ENCODE data around the gene SLC7A4. TPM values are rescaled to one million over a fixed set of nuclear protein-coding genes. Genes with fewer than 3 reads are reported as not detected.

Gene SLC7A4
- total and polyA plus RNA-seq, 2 of the 8 experiments (the other 6 are each of a cell fraction or from before 2014, with no cell fraction given): 0.92 TPM; not detected in 1

- 47% methylated on average over 8 of the region's 8 CpGs; no CpG with 5 or more reads in 1 of the 2 experiments for WGBS, 2 experiments (ENCODE audit: extremely low coverage in 1 of 2, insufficient coverage in 1 of 2, insufficient read length in 1 of 2, insufficient replicate concordance in 2 of 2, low coverage in 1 of 2, low lambda C conversion rate in 2 of 2, missing lambda C conversion rate in 1 of 2)
- 0 out of 2 replicates have a peak overlapping the region, but pooled peaks have one; percentile 72 for H2BK20ac ChIP-seq (ENCODE audit: low read length)
- H3K27ac ChIP-seq (ENCODE audit: low read depth, low read length): no peak overlapping the region
- H3K27me3 ChIP-seq (replicated peaks in 1 of 4; ENCODE audit: control insufficient read depth in 3 of 4, extremely low read depth in 1 of 4, insufficient read depth in 3 of 4, low read length in 3 of 4): no peaks in the 10 kb centered on the region
- H2BK12ac ChIP-seq (ENCODE audit: low read depth, low read length): no peak overlapping the region; the same call in 1 of the 2 replicates
- no peaks in the 10 kb centered on the region for H3K79me2 ChIP-seq (ENCODE audit: control insufficient read depth in 1 of 2, insufficient read depth in 2 of 2, low read length in 2 of 2)
- H4K91ac ChIP-seq (replicated peaks; ENCODE audit: insufficient read length, low read length): no peak overlapping the region
- no peak overlapping the region for H3K23ac ChIP-seq (ENCODE audit: insufficient read length)
- DNase-seq (ENCODE audit: low read depth in 1 of 2, low spot score in 2 of 2) (no peak), FAIRE-seq (no peak)
- H4K5ac ChIP-seq (ENCODE audit: insufficient read length, low read depth, low read length): no peak overlapping the region
- H4K8ac ChIP-seq (ENCODE audit: extremely low read depth, insufficient read depth, low read length): no peak overlapping the region
- H4K20me1 ChIP-seq (replicated peaks in 1 of 2; ENCODE audit: control insufficient read depth in 1 of 2, insufficient read depth in 2 of 2, low read length in 2 of 2): no peaks in the 10 kb centered on the region
- no peaks in the 10 kb centered on the region for H3K9me3 ChIP-seq (ENCODE audit: insufficient read depth in 2 of 2, low read depth in 1 of 2, low read length in 1 of 2)
- H3K79me1 ChIP-seq (ENCODE audit: low read depth, low read length): no peaks in the 10 kb centered on the region
- H3K4me2 ChIP-seq (ENCODE audit: insufficient read depth in 1 of 2, low read depth in 2 of 2, low read length in 2 of 2): peak overlapping the region; percentile 40 to 49
- H3K4me1 ChIP-seq (replicated peaks in 1 of 4; ENCODE audit: control insufficient read depth in 3 of 4, insufficient read depth in 4 of 4, low read length in 3 of 4): peaks cover 2 to 17% (median 12%) of the 10 kb centered on the region in 4 experiments; a peak in 5 of 7 replicates
- no peak overlapping the region for H2BK120ac ChIP-seq (replicated peaks; ENCODE audit: low read depth, low read length)
- no peak overlapping the region for H3K4me3 ChIP-seq (ENCODE audit: extremely low read depth in 1 of 4, insufficient read depth in 2 of 4, low read depth in 3 of 4, low read length in 4 of 4)
- no peak overlapping the region for H2AFZ ChIP-seq (ENCODE audit: low read length)
- no peaks in the 10 kb centered on the region for H3K23me2 ChIP-seq (ENCODE audit: low read depth, low read length)
- no peak overlapping the region for H2AK5ac ChIP-seq (ENCODE audit: low read depth, low read length)
- 0 out of 2 replicates have a peak overlapping the region, but pooled peaks have one; percentile 19 for H3K18ac ChIP-seq (ENCODE audit: extremely low read depth, low read length)
- ChIA-PET POLR2A (ENCODE audit: partially characterized antibody) (interaction anchor here (0.6 to 0.9 kb wide), 2 partner anchors 9 to 40 kb away, joined by 3 read pairs; no protein-coding TSS in a partner anchor), CTCF (ENCODE audit: partially characterized antibody) (interaction anchor here (0.6 to 1.4 kb wide), 8 partner anchors 13 to 49 kb away, joined by 3 to 5 read pairs (median 3); partner anchors contain the start of gene SLC7A4)
- no peaks in the 10 kb centered on the region for H3K36me3 ChIP-seq (ENCODE audit: control insufficient read depth in 2 of 4, insufficient read depth in 4 of 4, low read length in 3 of 4)
- H3K4ac ChIP-seq (replicated peaks; ENCODE audit: insufficient read length, low read depth, low read length): no peak overlapping the region
- H2BK5ac ChIP-seq (ENCODE audit: low read depth, low read length): peak overlapping the region; percentile 44; the same call in 1 of the 2 replicates
- no peak for TF ChIP-seq POLR2A (IDR thresholded peaks at IDR 0.05; ENCODE audit: control extremely low read depth in 1 of 2, low read depth in 2 of 2, low read length in 2 of 2)
- no peak overlapping the region for H3K56ac ChIP-seq (replicated peaks; ENCODE audit: insufficient read length, low read depth, low read length)
- H3K14ac ChIP-seq (ENCODE audit: insufficient read length): no peak overlapping the region
- H2BK15ac ChIP-seq (ENCODE audit: low read length): 0 out of 2 replicates have a peak overlapping the region, but pooled peaks have one; percentile 72
- no peak overlapping the region for H3K9ac ChIP-seq (replicated peaks in 1 of 4; ENCODE audit: extremely low read depth in 1 of 4, low read depth in 3 of 4, low read length in 3 of 4)
These were observed 19.6 kb upstream of the SLC7A4 start for GRCh38 chr22:21051831-21052400.

Data from H1 (cell line).